ENCODE data around the gene DOCK2. TPM values are rescaled to one million over a fixed set of nuclear protein-coding genes. Genes with fewer than 3 reads are reported as not detected.

DOCK2 gene
- polyA plus RNA-seq, 1 of the 3 experiments (the other 2 are of a cell fraction), result 3.8 TPM

DNA sequence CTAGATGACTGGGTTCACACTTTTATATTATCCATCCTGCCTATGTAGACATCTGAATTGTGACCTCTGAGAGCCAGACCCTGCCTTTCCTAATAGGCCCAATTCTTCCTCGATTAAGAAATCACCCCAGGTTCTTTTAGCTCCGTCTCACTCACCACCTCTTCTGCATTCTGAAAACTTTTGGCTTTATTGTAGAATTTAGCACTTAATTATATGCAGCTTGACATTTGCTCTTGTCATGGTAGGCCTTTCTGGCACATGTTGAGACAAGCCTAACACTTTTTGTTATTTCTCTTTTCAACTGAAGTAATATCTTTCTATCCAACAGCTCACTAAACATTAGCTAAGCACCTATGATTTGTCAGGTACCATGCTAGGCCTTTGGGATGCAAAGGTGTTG lies 180.0 kb downstream of the DOCK2 start:
- Histone ChIP-seq H4K20me1 (ENCODE audit: insufficient read depth) (no peaks in the 10 kb centered on the region), H3K4me2 (no peak overlapping the region), H3K9ac (no peak overlapping the region), H2AFZ (ENCODE audit: low read depth) (no peak overlapping the region), H3K27ac (ENCODE audit: low read depth in 2 of 2, low read length in 1 of 2) (no peak overlapping the region), H3K27me3 (ENCODE audit: insufficient read depth) (no peaks in the 10 kb centered on the region), H3K36me3 (replicated peaks in 1 of 2; ENCODE audit: control insufficient read depth in 1 of 2, insufficient read depth in 2 of 2, low read length in 1 of 2) (no peaks in the 10 kb centered on the region), H3K4me1 (ENCODE audit: control insufficient read depth in 1 of 2, insufficient read depth in 2 of 2, low read depth in 1 of 2, low read length in 1 of 2) (no peaks in the 10 kb centered on the region), H3K9me3 (no peaks in the 10 kb centered on the region), H3F3A (replicated peaks; ENCODE audit: insufficient read depth) (no peaks in the 10 kb centered on the region), H3K4me3 (ENCODE audit: low read depth in 2 of 2, low read length in 1 of 2) (no peak overlapping the region), H3K79me2 (ENCODE audit: insufficient read depth) (no peaks in the 10 kb centered on the region), H3K9me2 (no peaks in the 10 kb centered on the region)
- ChIA-PET CTCF (interaction anchor here (1.5 kb wide), 1 partner anchor 115 kb away, joined by 3 read pairs; no protein-coding TSS in a partner anchor), POLR2A (no interaction called here)
- no peak for DNase-seq
- no peak for TF ChIP-seq RFX5 (IDR thresholded peaks at IDR 0.05; ENCODE audit: low read length)
- no peak for TF ChIP-seq TAF1 (IDR thresholded peaks at IDR 0.05; ENCODE audit: borderline replicate concordance, low read depth, low read length)
- no peak for TF ChIP-seq EZH2phosphoT487 (IDR thresholded peaks at IDR 0.05; ENCODE audit: borderline replicate concordance, low read depth)
- TF ChIP-seq NRF1 (IDR thresholded peaks at IDR 0.05; ENCODE audit: low read depth, low read length), result no peak
- 73% methylated on average over 2 of the region's 2 CpGs for WGBS (ENCODE audit: low lambda C conversion rate)

DNA sequence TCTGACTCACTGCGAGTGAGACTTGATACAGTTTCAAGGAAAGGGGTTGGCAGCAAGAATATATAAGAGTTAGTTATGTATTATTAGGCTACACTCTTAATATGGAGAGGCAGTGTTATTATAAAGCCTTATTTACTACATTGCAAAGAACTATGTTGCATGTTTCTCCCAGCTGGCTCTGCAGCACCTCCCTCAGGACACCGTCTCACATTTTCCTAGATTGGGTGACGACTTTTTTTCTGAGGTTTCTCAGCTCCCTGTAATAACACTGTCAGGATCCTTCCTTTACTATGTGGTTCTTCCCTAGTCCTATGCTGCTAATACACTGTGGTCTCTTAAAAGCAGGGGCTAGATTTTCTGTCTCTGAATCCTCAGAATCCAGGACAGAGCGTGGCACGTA lies 189.5 kb downstream of the DOCK2 start:
- no peaks in the 10 kb centered on the region for H3K36me3 ChIP-seq (replicated peaks in 1 of 2; ENCODE audit: control insufficient read depth in 1 of 2, insufficient read depth in 2 of 2, low read length in 1 of 2)
- H3K9ac ChIP-seq, result no peak overlapping the region
- no peak overlapping the region for H3K4me3 ChIP-seq (ENCODE audit: low read depth in 2 of 2, low read length in 1 of 2)
- no peaks in the 10 kb centered on the region for H3K9me2 ChIP-seq
- 87% methylated on average over 5 of the region's 5 CpGs for WGBS (ENCODE audit: low lambda C conversion rate)
- H3K4me2 ChIP-seq, result no peak overlapping the region
- H3K4me1 ChIP-seq (ENCODE audit: control insufficient read depth in 1 of 2, insufficient read depth in 2 of 2, low read depth in 1 of 2, low read length in 1 of 2), result no peaks in the 10 kb centered on the region
- TF ChIP-seq, protein P1, sequence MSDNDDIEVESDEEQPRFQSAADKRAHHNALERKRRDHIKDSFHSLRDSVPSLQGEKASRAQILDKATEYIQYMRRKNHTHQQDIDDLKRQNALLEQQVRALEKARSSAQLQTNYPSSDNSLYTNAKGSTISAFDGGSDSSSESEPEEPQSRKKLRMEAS (IDR thresholded peaks at IDR 0.05; ENCODE audit: low read depth), result no peak
- no peak for TF ChIP-seq CHD2 (IDR thresholded peaks at IDR 0.05; ENCODE audit: low read length, partially characterized antibody)
- TF ChIP-seq FOSL2 (IDR thresholded peaks at IDR 0.05; ENCODE audit: borderline replicate concordance, low read depth), result no peak
- TF ChIP-seq, protein P2, sequence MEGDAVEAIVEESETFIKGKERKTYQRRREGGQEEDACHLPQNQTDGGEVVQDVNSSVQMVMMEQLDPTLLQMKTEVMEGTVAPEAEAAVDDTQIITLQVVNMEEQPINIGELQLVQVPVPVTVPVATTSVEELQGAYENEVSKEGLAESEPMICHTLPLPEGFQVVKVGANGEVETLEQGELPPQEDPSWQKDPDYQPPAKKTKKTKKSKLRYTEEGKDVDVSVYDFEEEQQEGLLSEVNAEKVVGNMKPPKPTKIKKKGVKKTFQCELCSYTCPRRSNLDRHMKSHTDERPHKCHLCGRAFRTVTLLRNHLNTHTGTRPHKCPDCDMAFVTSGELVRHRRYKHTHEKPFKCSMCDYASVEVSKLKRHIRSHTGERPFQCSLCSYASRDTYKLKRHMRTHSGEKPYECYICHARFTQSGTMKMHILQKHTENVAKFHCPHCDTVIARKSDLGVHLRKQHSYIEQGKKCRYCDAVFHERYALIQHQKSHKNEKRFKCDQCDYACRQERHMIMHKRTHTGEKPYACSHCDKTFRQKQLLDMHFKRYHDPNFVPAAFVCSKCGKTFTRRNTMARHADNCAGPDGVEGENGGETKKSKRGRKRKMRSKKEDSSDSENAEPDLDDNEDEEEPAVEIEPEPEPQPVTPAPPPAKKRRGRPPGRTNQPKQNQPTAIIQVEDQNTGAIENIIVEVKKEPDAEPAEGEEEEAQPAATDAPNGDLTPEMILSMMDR (IDR thresholded peaks at IDR 0.05), result peak; percentile 36; the same call in 1 of the 2 replicates
- TF ChIP-seq SMC3 (IDR thresholded peaks at IDR 0.05; ENCODE audit: low read depth, low read length), result no peak
- no peak for TF ChIP-seq EZH2phosphoT487 (IDR thresholded peaks at IDR 0.05; ENCODE audit: borderline replicate concordance, low read depth)
- TF ChIP-seq TEAD4 (IDR thresholded peaks at IDR 0.05; ENCODE audit: borderline replicate concordance, insufficient read depth), result no peak
- TF ChIP-seq GABPA (IDR thresholded peaks at IDR 0.05; ENCODE audit: low read depth), result no peak
- TF ChIP-seq, protein P3, sequence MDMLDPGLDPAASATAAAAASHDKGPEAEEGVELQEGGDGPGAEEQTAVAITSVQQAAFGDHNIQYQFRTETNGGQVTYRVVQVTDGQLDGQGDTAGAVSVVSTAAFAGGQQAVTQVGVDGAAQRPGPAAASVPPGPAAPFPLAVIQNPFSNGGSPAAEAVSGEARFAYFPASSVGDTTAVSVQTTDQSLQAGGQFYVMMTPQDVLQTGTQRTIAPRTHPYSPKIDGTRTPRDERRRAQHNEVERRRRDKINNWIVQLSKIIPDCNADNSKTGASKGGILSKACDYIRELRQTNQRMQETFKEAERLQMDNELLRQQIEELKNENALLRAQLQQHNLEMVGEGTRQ (IDR thresholded peaks at IDR 0.05; ENCODE audit: borderline replicate concordance, low read depth, low read length), result no peak
- TF ChIP-seq RAD21 (IDR thresholded peaks at IDR 0.05; ENCODE audit: low read length), result peak; percentile 50
- no peak for DNase-seq
- no peaks in the 10 kb centered on the region for H3K27me3 ChIP-seq (ENCODE audit: insufficient read depth)
- POLR2A ChIA-PET, result no interaction called here
- no peaks in the 10 kb centered on the region for H4K20me1 ChIP-seq (ENCODE audit: insufficient read depth)
- H3K79me2 ChIP-seq (ENCODE audit: insufficient read depth), result no peaks in the 10 kb centered on the region
- no peak overlapping the region for H2AFZ ChIP-seq (ENCODE audit: low read depth)
- H3K27ac ChIP-seq (ENCODE audit: low read depth in 2 of 2, low read length in 1 of 2), result no peak overlapping the region
- no peaks in the 10 kb centered on the region for H3K9me3 ChIP-seq
- CTCF ChIA-PET, result interaction anchor here (1.0 to 1.7 kb wide), 5 partner anchors 9 to 159 kb away, joined by 3 to 8 read pairs (median 4); no protein-coding TSS in a partner anchor
- no peaks in the 10 kb centered on the region for H3F3A ChIP-seq (replicated peaks; ENCODE audit: insufficient read depth)

All from SK-N-SH (cell line).